H1 (cell line): ENCODE results near the gene DESI1. TPM values are rescaled to one million over a fixed set of nuclear protein-coding genes. Genes with fewer than 3 reads are reported as not detected.

Source experiments
- CTCF ChIA-PET: fragments of 300-600 bp; sonication (Branson Sonifier 250); formaldehyde crosslinking; loops from one replicate; lab custom pipeline; 2021; ENCODE audit not compliant: partially characterized antibody; lab: Charles Lee
- POLR2A ChIA-PET: fragments of 300-600 bp; sonication (Branson Sonifier 250); formaldehyde crosslinking; loops from one replicate; lab custom pipeline; 2021; ENCODE audit warnings: inconsistent platforms; ENCODE audit not compliant: partially characterized antibody; lab: Charles Lee
- DNase-seq, 2 experiments: peaks; one replicate each; pipeline versions ENCODE4 v3.0.0 to v3.0.0-alpha.2; 2010 to 2022; ENCODE audit warnings: low spot score in 2 of 2, low read depth in 1 of 2, mixed read lengths in 1 of 2
- FAIRE-seq: peaks from 2 replicates; lab custom pipeline; 2011; peaks lifted over from hg19 to GRCh38; lab: Jason Lieb, UNC
- H2AFZ ChIP-seq: 2 replicates; pipeline ENCODE4 v1.8.1; 2012; ENCODE audit warnings: low read length, inconsistent platforms
- H2AK5ac ChIP-seq: 2 replicates; pipeline ENCODE4 v1.6.1; 2013; ENCODE audit warnings: low read depth, low read length
- H2BK120ac ChIP-seq: replicated peaks from 2 replicates; pipeline ENCODE3; 2013; ENCODE audit warnings: low read depth, low read length, inconsistent platforms
- H2BK12ac ChIP-seq: 2 replicates; pipeline ENCODE4 v1.6.1; 2013; ENCODE audit warnings: low read depth, low read length
- H2BK15ac ChIP-seq: 2 replicates; pipeline ENCODE4 v1.6.1; 2013; ENCODE audit warnings: low read length
- H2BK20ac ChIP-seq: 2 replicates; pipeline ENCODE4 v1.6.1; 2013; ENCODE audit warnings: low read length
- H2BK5ac ChIP-seq: 2 replicates; pipeline ENCODE4 v1.6.1; 2013; ENCODE audit warnings: low read depth, low read length
- H3K14ac ChIP-seq: 2 replicates; pipeline ENCODE4 v1.6.1; 2013; ENCODE audit warnings: inconsistent platforms; ENCODE audit not compliant: insufficient read length
- H3K18ac ChIP-seq: 2 replicates; pipeline ENCODE4 v1.6.1; 2013; ENCODE audit warnings: low read length; ENCODE audit errors: extremely low read depth
- H3K23ac ChIP-seq: 2 replicates; pipeline ENCODE4 v1.6.1; 2013; ENCODE audit warnings: inconsistent platforms; ENCODE audit not compliant: insufficient read length
- H3K23me2 ChIP-seq: 2 replicates; pipeline ENCODE4 v1.6.1; 2013; ENCODE audit warnings: low read depth, low read length
- H3K27ac ChIP-seq: 2 replicates; pipeline ENCODE4 v1.6.1; 2011; ENCODE audit warnings: low read depth, low read length, inconsistent platforms
- H3K27me3 ChIP-seq, 4 experiments: replicated peaks in 1 of 4; 1 replicate in 1 of 4; 2 replicates in 3 of 4; pipeline versions ENCODE4 v1.6.1 to v1.8.1; 2011 to 2013; ENCODE audit warnings: low read length in 3 of 4, mild to moderate bottlenecking in 3 of 4, inconsistent platforms in 2 of 4, mixed read lengths in 2 of 4, moderate library complexity in 1 of 4; ENCODE audit not compliant: control insufficient read depth in 3 of 4, insufficient read depth in 3 of 4; ENCODE audit errors: extremely low read depth in 1 of 4
- H3K36me3 ChIP-seq, 4 experiments: 2 replicates each; pipeline versions ENCODE4 v1.6.1 to v1.8.1; 2011 to 2013; ENCODE audit warnings: mild to moderate bottlenecking in 4 of 4, low read length in 3 of 4, moderate library complexity in 2 of 4, control low read depth in 1 of 4, inconsistent platforms in 1 of 4; ENCODE audit not compliant: insufficient read depth in 4 of 4, control insufficient read depth in 2 of 4
- H3K4ac ChIP-seq: replicated peaks from 2 replicates; pipeline ENCODE3; 2013; ENCODE audit warnings: low read length, low read depth, mixed read lengths, inconsistent platforms; ENCODE audit not compliant: insufficient read length
- H3K4me1 ChIP-seq, 4 experiments: replicated peaks in 1 of 4; 1 replicate in 1 of 4; 2 replicates in 3 of 4; pipeline versions ENCODE4 v1.6.1 to v1.8.1; 2011 to 2013; ENCODE audit warnings: low read length in 3 of 4, inconsistent platforms in 2 of 4, mixed read lengths in 1 of 4; ENCODE audit not compliant: insufficient read depth in 4 of 4, control insufficient read depth in 3 of 4
- H3K4me2 ChIP-seq, 2 experiments: 2 replicates each; pipeline versions ENCODE4 v1.6.1 to v1.8.1; 2011 to 2013; ENCODE audit warnings: low read depth in 2 of 2, low read length in 2 of 2, control low read depth in 1 of 2, inconsistent platforms in 1 of 2, mild to moderate bottlenecking in 1 of 2; ENCODE audit not compliant: insufficient read depth in 1 of 2
- H3K4me3 ChIP-seq, 4 experiments: fragments of 200-600, 300-600 bp in 1 of 4; sonication (generic), shearing (Covaris generic), sonication (Bioruptor Twin) in 1 of 4; 2 replicates each; pipeline versions ENCODE4 v1.5.1 to v1.8.1; 2011 to 2016; ENCODE audit warnings: low read length in 4 of 4, low read depth in 3 of 4, control low read depth in 2 of 4, inconsistent platforms in 2 of 4, mild to moderate bottlenecking in 2 of 4, mixed read lengths in 1 of 4, moderate library complexity in 1 of 4; ENCODE audit not compliant: insufficient read depth in 2 of 4; ENCODE audit errors: extremely low read depth in 1 of 4
- H3K56ac ChIP-seq: replicated peaks from 2 replicates; pipeline ENCODE3; 2013; ENCODE audit warnings: low read depth, mild to moderate bottlenecking, mixed read lengths, low read length, inconsistent platforms; ENCODE audit not compliant: insufficient read length
- H3K79me1 ChIP-seq: 2 replicates; pipeline ENCODE4 v1.6.1; 2013; ENCODE audit warnings: low read depth, low read length, control low read depth
- H3K79me2 ChIP-seq, 2 experiments: 2 replicates each; pipeline versions ENCODE4 v1.6.1 to v1.8.1; 2012 to 2013; ENCODE audit warnings: low read length in 2 of 2, mild to moderate bottlenecking in 2 of 2, inconsistent platforms in 1 of 2; ENCODE audit not compliant: insufficient read depth in 2 of 2, control insufficient read depth in 1 of 2
- H3K9ac ChIP-seq, 4 experiments: replicated peaks in 1 of 4; 1 replicate in 1 of 4; 2 replicates in 3 of 4; pipeline versions ENCODE4 v1.6.1 to v1.8.1; 2011 to 2013; ENCODE audit warnings: low read depth in 3 of 4, low read length in 3 of 4, control low read depth in 2 of 4, mild to moderate bottlenecking in 2 of 4, moderate library complexity in 2 of 4, inconsistent platforms in 1 of 4; ENCODE audit errors: extremely low read depth in 1 of 4
- H3K9me3 ChIP-seq, 2 experiments: 2 replicates each; pipeline versions ENCODE4 v1.6.1 to v1.8.1; 2012 to 2013; ENCODE audit warnings: mild to moderate bottlenecking in 2 of 2, moderate library complexity in 2 of 2, control low read depth in 1 of 2, inconsistent platforms in 1 of 2, low read depth in 1 of 2, low read length in 1 of 2, mixed read lengths in 1 of 2; ENCODE audit not compliant: insufficient read depth in 2 of 2
- H4K20me1 ChIP-seq, 2 experiments: replicated peaks in 1 of 2; 2 replicates each; pipeline versions ENCODE3 to v1.8.1; 2011 to 2013; ENCODE audit warnings: inconsistent platforms in 2 of 2, low read length in 2 of 2, mild to moderate bottlenecking in 1 of 2; ENCODE audit not compliant: insufficient read depth in 2 of 2, control insufficient read depth in 1 of 2
- H4K5ac ChIP-seq: 2 replicates; pipeline ENCODE4 v1.6.1; 2013; ENCODE audit warnings: low read length, low read depth, mixed read lengths, inconsistent platforms; ENCODE audit not compliant: insufficient read length
- H4K8ac ChIP-seq: 2 replicates; pipeline ENCODE4 v1.8.0; 2013; ENCODE audit warnings: mild to moderate bottlenecking, moderate library complexity, low read length, inconsistent platforms; ENCODE audit not compliant: insufficient read depth; ENCODE audit errors: extremely low read depth
- H4K91ac ChIP-seq: replicated peaks from 2 replicates; pipeline ENCODE3; 2013; ENCODE audit warnings: low read length, mixed read lengths, inconsistent platforms; ENCODE audit not compliant: insufficient read length
- BCL11A ChIP-seq, 2 experiments: IDR thresholded peaks; one replicate each; pipeline ENCODE4 v1.6.1; 2011; ENCODE audit warnings: low read depth in 2 of 2, low read length in 2 of 2, mild to moderate bottlenecking in 2 of 2
- EP300 ChIP-seq, 2 experiments: IDR thresholded peaks; 1 replicate in 1 of 2; 2 replicates in 1 of 2; pipeline ENCODE4 v1.6.1; 2011 to 2012; ENCODE audit warnings: low read depth in 2 of 2, low read length in 2 of 2, mild to moderate bottlenecking in 2 of 2, borderline replicate concordance in 1 of 2, inconsistent platforms in 1 of 2, moderate library complexity in 1 of 2
- EZH2 ChIP-seq: fragments of 200-600 bp; sonication (generic); IDR thresholded peaks from 2 replicates; pipeline ENCODE4 v1.7.1; 2012; ENCODE audit warnings: low read depth, mild to moderate bottlenecking, moderate library complexity, low read length, inconsistent platforms; ENCODE audit not compliant: severe bottlenecking
- GABPA ChIP-seq: IDR thresholded peaks from 2 replicates; pipeline ENCODE4 v1.6.1; 2011; ENCODE audit warnings: mild to moderate bottlenecking, low read length, moderate library complexity, borderline replicate concordance; ENCODE audit not compliant: insufficient read depth
- KDM5A ChIP-seq: fragments of 200-600 bp; IDR thresholded peaks from 2 replicates; pipeline ENCODE4 v1.7.1; 2012; ENCODE audit warnings: mild to moderate bottlenecking, low read length, inconsistent platforms, mixed read lengths
- PHF8 ChIP-seq: fragments of 200-600 bp; sonication (generic); conservative IDR thresholded peaks from 2 replicates; pipeline ENCODE4 v1.7.1; 2012; ENCODE audit warnings: low read depth, mild to moderate bottlenecking, inconsistent platforms, low read length, moderate library complexity
- RNF2 ChIP-seq: fragments of 200-900, 300-1000 bp; sonication (generic); IDR thresholded peaks from 2 replicates; pipeline ENCODE4 v1.7.1; 2016; ENCODE audit warnings: borderline replicate concordance, low read depth, mild to moderate bottlenecking, antibody characterized with exemption, low read length; ENCODE audit not compliant: poor library complexity, severe bottlenecking; ENCODE audit errors: missing control alignments
- TEAD4 ChIP-seq: IDR thresholded peaks from 2 replicates; pipeline ENCODE4 v1.6.1; 2012; ENCODE audit warnings: low read depth, low read length, inconsistent platforms, mixed read lengths
- WGBS, 2 experiments: shearing (Covaris generic) in 1 of 2; methylation state at CpG; one replicate each; pipeline versions ENCODE4 v1.1.6 to v1.1.7; 2013 to 2015; ENCODE audit warnings: low lambda C conversion rate in 2 of 2, mixed read lengths in 2 of 2, inconsistent platforms in 1 of 2, low coverage in 1 of 2, missing lambda C conversion rate in 1 of 2; ENCODE audit not compliant: insufficient replicate concordance in 2 of 2, insufficient coverage in 1 of 2, insufficient read length in 1 of 2; ENCODE audit errors: extremely low coverage in 1 of 2, missing lambda C conversion rate in 1 of 2; 5-methylcytosine and 5-hydroxymethylcytosine counted together
- polyA plus RNA-seq, 7 experiments: library from polyadenylated mRNA; depleted of rRNA in 3 of 7; stranded (reverse) in 5 of 7; unstranded in 2 of 7; fragments of >200 nt in 5 of 7; fragments of 200-250 nt in 2 of 7; gene quantifications; 1 replicate in 5 of 7; 2 replicates in 1 of 7; 4 replicates in 1 of 7; pipeline versions ENCODE4 v1.2.1 to v1.2.3, GENCODE V29; 2011 to 2013; ENCODE audit warnings: missing spikeins in 2 of 7, mixed read lengths in 2 of 7
- total RNA-seq: library from RNA; stranded (reverse); fragmentation: NEBNext Ultra II Directional; extraction: Animal tissue kit (Norgen Biotek cat#: 25700); gene quantifications from 2 replicates; pipeline ENCODE4 v1.2.1, GENCODE V29; 2021

DESI1 gene
- total and polyA plus RNA-seq, 2 of the 8 experiments (the other 6 are each of a cell fraction or from before 2014, with no cell fraction given) = 27.6 to 34.3 TPM

DNA sequence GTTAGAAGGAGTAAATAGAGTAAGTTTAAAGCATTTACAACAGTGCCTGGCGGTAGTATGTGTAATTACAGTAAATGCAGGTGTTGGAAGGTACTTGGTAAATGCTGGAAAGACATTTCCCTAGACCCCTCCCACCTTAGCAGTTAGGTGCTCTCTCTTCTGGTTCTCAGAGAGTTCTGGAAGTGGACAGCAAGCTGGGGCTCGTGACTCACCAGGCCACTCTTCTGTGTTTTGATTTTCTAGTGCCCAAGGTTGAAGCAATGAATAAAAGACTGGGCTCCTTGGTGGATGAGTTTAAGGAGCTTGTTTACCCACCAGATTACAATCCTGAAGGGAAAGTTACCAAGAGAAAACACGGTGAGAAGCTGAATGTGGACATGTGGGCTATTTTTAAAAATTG lies 40.2 kb upstream of the DESI1 start:
- H3K18ac ChIP-seq = no peak overlapping the region
- 89% methylated on average over 3 of the region's 3 CpGs; no CpG with 5 or more reads in 1 of the 2 experiments for WGBS, 2 experiments
- ChIA-PET CTCF (interaction anchor here (1.2 kb wide), 1 partner anchor 36 kb away, joined by 3 read pairs; no protein-coding TSS in a partner anchor), POLR2A (interaction anchor here (0.6 to 16.5 kb wide), 4 partner anchors 9 to 395 kb away, joined by 3 to 129 read pairs (median 4); no protein-coding TSS in a partner anchor)
- H2BK15ac ChIP-seq = no peak overlapping the region
- H3K79me1 ChIP-seq = no peaks in the 10 kb centered on the region; the same call in 1 of the 2 replicates
- H3K9me3 ChIP-seq = no peaks in the 10 kb centered on the region
- no peak for TF ChIP-seq GABPA
- TF ChIP-seq KDM5A = no peak
- TF ChIP-seq PHF8 = no peak
- TF ChIP-seq RNF2 = no peak
- TF ChIP-seq BCL11A (IDR thresholded peaks at IDR 0.05; ENCODE audit: low read depth in 2 of 2, low read length in 2 of 2) = no peak
- TF ChIP-seq EP300 (IDR thresholded peaks at IDR 0.05; ENCODE audit: borderline replicate concordance in 1 of 2, low read depth in 2 of 2, low read length in 2 of 2) = no peak
- TF ChIP-seq TEAD4 = no peak
- TF ChIP-seq EZH2 = no peak
- FAIRE-seq = no peak
- no peaks in the 10 kb centered on the region for H3K23me2 ChIP-seq
- H3K14ac ChIP-seq = no peak overlapping the region
- H3K4me3 ChIP-seq = no peak overlapping the region
- no peak overlapping the region for H2BK12ac ChIP-seq
- no peak overlapping the region for H2BK20ac ChIP-seq
- no peak overlapping the region for H4K91ac ChIP-seq
- H2BK120ac ChIP-seq = no peak overlapping the region
- H3K79me2 ChIP-seq = no peaks in the 10 kb centered on the region
- no peak overlapping the region for H3K4me2 ChIP-seq
- H4K20me1 ChIP-seq = peaks cover 2 to 3% of the 10 kb centered on the region in 2 experiments
- no peak for DNase-seq
- H3K27ac ChIP-seq = no peak overlapping the region
- H2AFZ ChIP-seq = no peak overlapping the region
- no peaks in the 10 kb centered on the region for H3K27me3 ChIP-seq
- H3K9ac ChIP-seq = no peak overlapping the region
- H3K23ac ChIP-seq = no peak overlapping the region
- H3K36me3 ChIP-seq = peaks cover 41 to 89% (median 61%) of the 10 kb centered on the region in 4 experiments
- H4K8ac ChIP-seq = no peak overlapping the region
- no peak overlapping the region for H2BK5ac ChIP-seq
- no peak overlapping the region for H4K5ac ChIP-seq
- H3K4ac ChIP-seq = no peak overlapping the region
- no peaks in the 10 kb centered on the region for H3K4me1 ChIP-seq
- no peak overlapping the region for H2AK5ac ChIP-seq
- no peak overlapping the region for H3K56ac ChIP-seq
